NCI-H345 (cell line): Measurements from ENCODE around the gene CELF3.
"Not testable (repeated sequence)": the region's sequence is repeated elsewhere in the genome, so short reads cannot be mapped to it uniquely, and the experiment has no call there.

Source experiments
- DNase-seq: peaks from one replicate; lab custom pipeline; 2025; lab: John Stamatoyannopoulos, UW

The CELF3 gene

DNA sequence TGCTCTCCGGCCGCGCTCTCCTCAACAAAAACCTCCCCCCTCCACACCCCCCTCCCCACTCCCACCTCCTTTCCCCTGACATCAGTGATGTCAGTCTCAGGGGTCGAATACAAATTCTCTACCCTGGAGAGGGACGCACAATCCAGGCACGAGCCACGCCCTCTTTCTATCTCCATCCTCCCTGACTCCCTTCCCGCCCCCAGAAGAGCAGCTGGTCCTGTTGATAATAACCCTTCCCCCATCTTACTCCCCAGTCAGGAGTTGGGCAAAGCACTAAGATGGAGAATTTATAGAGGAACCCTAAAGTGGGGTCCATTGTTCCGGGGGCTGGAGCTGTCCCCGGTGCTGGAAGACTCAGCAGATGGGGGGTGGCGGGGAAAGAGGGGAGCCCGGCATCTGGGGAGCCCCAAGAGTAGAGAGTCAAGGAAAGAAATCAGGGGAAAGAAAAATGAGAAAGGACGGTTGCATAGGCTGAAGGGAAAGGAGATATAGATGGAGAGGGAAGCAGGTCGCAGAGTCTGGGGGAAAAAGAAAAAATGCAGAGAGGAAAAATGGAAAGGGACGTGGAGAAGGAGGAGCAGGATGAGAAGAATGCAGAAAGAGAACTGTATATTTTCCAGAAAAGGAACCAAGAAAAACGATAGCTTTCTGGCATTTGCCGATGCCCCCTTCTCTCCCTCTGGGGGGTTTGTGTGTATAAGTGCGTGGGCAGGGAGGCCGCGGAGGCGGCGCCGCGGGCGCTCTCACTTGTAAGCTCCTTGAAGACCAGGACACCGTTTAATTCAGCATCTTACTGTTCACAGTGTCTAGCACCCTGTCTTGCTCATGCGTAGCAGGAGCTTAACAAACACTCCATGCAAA is at the start of gene CELF3:
Gene CELF3, minus strand, starts transcription at position 33 of the 861 bp plus-strand sequence. CDS start 783 bp downstream, outside the sequence.
- peak; percentile 100 for DNase-seq

DNA sequence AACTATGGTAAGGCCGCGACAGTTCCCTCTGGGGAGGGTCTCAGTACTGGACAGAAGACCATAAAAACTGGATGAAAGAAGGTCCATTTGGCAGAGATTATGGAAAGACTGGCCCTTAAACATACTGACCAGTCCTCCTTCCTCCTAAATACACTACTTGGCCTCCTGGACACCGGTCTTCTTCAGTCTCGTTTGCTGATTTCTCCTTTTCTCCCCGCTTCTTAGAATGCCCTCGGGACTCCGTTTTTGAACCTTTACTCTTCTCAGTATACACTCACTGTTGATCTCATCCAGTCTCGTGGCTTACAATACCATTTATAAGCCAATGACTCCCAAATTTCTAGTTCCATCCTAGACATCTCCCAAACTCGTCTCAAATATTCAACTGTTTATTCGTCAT is 47.4 kb upstream of the CELF3 start:
- no peak for DNase-seq

DNA sequence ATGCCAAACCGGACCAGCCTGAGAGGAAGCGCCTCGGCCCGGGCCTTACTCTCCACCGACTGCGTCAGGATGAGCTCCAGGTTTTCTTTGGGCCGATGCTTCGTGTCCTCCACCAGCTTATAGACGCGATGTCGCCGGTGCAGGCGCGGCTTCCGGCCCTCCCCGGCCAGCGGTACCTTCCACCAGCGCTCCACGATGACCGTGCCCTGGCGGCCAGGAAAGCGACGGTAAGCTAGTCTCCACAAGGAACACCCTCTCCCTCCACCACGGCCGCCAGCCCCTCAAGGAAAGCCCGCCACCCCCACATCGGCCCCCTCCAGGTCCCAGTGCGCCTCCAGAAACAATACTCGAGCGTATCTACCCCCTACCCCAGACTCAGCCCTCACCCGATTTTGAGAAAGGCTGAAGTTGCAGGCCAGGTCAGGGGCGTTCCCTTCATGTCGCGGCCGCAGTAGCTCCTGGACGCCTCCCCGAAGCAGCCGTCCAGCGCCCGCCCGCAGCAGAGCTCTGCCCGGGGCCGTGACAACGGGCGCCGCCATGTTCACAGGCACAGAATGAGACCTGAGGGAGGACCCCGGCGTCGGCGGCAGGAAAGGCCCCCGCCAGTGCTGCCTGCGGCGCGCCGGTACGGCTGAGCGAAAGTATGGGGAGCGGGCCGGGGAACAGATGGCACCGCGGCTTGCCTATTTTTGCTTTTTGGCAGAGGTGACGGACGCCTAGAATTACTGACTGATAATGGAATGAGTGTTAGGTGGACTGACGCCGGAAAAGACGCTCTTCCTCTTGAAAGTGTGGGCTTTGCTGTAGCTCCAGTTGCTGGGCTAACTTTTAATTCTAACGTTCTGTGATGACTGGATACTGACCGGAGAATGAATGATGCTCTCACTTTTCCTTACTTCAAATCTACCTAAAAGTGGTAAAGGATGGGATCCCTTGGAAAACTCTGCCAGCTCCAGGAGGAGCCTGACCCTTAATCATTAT is 46.6 kb upstream of the CELF3 start, which contains the start of gene MRPL9:
Gene MRPL9, minus strand, starts transcription at position 556 of the 981 bp plus-strand sequence. Its CDS starts 17 bp downstream, at position 539.
- DNase-seq = peak; percentile 91

DNA sequence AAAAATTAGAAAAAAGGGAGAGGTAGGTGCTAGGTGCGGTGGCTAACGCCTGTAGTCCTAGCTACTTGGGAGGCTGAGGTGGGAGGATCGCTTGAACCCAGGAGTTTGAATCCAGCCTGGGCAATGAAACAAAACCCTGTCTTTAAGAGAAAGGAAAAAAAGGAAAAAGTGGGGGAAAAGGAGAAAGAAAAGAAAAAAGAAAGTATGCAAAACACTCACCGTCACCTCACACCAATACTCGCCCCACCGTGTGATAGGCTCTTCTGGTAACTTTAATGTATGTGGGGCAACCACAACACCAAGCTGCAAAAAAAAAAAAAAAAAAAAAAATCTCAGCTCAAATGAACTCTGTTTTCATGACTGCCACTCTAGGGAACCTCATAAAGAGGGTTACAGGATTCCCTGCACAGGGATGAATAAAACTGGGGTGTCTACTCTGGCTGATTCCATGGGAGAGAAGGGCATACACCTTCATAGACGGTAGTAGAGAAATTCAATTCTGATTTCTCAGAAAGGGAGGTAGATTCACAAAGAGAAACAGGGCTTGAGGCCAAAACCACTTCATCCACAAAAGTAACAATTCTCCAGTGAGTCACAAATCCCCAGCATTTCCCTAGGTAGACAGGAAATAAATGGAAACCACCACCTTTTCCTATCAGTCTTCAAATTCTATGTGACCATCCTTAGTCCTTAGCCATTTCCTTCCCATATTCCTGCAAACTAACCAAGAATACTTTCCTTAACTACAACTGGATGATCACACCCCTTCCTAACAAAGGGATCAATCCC is 44.2 kb upstream of the CELF3 start:
- DNase-seq = no peak

DNA sequence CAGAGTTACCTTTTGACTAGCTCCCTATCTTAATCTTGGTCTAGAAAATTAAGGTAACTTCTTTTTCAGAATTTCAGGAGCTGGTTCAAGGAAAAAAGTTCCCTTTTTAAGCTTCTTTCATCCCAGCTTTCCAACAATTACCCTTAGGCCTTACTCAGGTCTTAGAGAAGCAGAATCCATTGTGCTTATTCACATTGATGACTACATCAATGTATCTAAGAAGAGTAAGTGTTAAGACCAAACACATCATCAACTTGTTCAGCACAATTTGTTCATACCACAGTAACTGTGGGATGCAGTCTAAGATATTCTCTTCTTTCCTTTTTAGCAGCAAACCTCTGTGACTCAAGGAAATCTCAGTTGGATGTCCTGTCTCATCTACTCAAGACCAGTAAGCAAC is 42.6 kb upstream of the CELF3 start:
- DNase-seq = no peak

DNA sequence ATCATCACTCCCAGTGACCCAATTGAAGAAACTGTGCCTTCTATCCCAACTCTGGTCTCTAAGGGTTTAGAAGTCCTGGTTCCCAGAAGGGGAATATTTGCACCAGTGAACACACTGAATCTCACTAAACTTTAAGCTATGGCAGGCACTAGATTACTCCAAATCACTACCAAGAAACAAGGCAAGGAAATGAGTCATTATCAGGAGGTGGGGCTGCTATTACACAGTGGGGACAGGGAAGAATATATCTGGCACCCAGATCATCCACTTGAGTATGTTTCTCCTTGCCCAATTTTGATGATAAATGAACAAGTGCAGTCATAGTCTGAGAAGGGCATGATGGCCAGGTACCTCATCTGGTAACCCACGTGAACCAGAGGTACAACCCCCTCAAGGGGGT is 39.7 kb upstream of the CELF3 start:
- no peak for DNase-seq

DNA sequence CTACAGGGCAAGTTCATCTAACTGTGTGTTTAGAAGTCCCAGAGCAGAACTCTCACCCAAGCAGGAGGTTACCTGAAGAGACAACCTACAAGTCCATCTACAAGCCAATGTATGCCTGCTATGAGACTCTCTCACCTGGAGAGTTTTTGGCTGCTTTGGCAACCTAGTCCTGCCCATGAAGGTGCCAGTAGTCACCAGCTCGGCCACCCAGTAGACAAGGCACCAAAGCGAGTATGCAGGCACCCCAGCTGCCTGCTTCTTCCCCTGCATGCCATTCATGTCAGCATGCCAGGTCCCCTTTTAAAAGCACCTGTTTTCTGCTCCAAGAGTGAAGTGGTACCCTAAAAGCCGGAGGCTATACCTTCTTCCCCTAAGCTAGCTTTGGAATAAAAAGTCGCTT is 24.9 kb upstream of the CELF3 start:
- no peak for DNase-seq

DNA sequence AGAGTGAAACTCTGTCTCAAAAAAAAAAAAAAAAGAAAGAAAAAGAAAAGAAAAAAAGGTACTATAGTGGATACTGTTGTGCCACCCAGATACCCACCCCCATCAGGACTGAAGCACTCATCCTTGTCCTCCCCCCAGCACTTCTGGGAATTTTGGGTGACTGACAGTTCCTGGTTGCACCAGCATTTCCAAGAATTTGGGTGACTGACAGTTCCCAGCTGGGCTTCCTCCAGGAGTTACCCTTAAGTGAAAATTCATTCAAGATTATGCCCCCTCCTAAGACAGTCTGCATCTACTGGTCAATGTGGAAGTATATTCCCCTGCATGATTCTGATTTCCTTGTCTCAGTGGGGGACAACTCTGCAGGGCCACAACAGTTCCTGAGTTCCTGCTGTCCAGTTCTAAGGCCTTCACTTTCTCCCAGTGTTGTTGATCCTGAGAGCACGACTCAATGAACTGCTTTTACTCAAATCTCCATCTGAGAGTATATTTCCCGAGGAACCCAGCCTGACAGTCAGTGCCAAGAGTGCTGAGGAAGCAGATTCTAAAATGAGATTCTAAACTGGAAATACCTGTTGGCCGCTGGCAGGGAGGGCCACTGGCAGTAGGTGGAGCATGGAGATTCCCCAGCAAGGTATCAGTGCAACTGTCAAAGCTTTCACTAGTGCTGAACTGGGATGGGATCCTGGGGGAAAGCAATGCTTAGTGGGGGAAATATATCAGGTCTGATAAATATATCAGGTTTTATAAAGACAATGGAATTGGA is 23.2 kb upstream of the CELF3 start:
- DNase-seq = no peak

DNA sequence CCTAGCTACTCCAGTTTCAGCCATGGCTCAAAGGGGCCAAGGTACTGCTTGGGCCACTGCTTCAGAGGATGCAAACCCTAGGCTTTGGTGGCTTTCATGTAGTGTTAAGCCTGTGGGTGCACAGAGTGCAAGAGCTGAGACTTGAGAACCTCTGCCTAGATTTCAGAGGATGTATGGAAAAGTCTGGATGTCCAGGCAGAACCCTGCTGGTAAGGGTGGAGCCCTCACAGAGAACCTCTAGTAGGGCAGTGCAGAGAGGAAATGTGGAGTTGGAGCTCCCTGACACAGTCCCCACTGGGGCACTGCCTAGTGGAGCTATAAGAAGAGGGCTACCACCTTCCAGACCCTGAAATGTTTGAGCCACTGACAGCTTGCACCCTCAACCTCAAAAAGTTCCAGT is 20.9 kb upstream of the CELF3 start:
- DNase-seq = no peak

DNA sequence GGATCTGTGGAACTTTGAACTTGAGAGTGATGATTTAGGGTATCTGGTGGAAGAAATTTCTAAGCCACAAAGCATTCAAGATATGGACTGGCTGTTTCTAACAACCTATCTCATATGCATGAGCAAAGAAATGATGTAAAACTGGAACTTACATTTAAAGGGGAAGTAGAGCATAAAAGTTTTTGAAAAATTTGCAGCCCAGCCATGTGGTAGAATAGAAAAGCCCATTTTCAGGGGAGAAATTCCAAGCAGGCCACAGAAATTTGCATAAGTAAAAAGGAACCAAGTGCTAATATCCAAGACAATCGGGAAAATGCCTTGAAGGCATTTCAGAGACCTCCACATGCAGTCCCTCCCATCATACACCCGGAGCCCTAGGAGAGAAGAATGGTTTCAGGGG is 20.4 kb upstream of the CELF3 start:
- DNase-seq = no peak

DNA sequence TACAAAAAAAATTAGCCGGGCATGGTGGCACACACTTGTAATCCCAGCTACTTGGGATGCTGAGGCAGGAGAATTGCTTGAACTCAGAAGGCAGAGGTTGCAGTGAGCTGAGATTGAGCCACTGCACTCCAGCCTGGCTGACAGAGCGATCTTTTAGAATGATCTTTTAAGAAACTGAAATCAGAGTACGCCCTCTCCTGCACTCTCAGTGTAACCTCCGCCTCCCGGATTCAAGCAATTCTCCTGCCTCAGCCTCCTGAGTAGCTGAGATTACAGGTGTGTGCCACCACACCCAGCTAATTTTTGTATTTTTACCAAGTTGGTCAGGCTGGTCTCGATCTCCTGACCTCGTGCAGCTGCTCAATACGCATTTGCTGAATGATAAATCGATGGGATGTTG is 17.4 kb upstream of the CELF3 start:
- not testable (repeated sequence) for DNase-seq

DNA sequence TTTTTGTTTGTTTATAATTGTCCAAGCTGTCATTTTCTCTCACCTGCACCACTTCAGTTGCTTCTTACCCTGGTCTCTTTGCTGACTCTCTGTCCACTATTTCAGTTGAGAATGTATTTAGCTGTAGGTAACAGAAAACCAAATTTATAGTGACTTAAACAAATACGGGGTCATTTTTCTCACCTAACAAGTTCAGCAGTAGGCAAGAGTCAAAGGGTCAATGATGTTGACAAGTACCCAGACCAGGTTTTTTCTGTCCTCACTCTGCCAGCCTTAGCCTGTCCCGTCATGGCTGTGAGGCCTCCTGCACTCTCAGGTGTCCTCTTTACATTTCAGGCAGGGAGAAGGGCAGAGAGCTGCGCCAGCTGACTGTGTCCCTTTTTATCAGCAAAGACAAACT is 16.5 kb upstream of the CELF3 start:
- DNase-seq = no peak

DNA sequence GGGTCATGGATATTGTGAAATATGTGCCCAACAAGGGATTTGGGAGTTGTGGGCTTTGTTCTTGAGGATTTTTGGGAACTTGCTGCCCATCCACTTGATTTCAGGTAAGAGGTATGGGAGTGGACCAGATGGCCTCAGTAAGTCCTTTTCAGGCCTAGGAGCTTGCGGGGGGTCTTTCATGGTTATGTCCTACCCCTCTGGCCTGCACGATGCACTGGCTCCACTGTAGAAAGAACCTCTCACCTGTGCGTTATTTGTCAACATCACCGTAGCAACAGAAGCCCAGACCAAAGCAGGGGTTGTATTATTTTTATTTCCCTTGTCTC is 13.3 kb upstream of the CELF3 start:
- DNase-seq = no peak

DNA sequence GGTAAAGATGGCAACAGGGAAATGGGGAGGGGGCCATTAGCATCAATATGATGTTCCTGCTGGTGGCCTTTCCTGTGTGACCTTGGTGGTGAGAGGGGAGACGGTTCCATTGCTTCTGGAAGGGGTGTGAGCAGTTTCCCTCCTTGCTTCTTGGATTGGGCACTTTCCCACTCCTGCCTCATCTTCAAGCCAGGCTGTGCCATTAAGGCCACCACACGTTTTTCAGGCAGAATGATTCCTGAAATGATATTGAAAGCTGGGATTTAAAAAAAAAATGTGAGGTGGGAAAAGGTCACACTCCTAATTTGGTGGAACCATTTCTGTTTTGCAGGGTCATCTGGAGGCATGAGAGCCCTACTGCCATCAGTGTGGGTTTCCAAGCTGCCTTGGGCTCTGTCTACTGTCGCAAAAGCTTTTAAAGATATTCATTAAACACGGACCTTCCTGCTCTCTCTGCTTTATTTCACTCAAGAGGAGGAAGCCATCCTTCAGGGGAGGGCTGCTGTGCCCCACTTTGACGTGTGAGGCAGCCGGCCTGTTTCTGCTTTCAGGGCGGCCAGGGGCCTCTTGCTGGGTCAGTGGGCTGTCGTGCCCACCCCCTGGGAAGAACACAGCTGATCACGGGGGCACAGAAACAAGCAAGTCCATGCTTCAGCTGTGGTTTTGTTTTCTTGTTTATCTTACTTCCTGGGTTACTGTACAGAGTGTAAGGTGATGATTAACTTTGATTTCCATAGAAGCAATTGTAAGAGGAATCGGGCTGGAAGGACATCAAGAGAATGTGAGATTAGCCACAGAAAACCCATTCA is 12.8 kb upstream of the CELF3 start:
- DNase-seq = no peak

DNA sequence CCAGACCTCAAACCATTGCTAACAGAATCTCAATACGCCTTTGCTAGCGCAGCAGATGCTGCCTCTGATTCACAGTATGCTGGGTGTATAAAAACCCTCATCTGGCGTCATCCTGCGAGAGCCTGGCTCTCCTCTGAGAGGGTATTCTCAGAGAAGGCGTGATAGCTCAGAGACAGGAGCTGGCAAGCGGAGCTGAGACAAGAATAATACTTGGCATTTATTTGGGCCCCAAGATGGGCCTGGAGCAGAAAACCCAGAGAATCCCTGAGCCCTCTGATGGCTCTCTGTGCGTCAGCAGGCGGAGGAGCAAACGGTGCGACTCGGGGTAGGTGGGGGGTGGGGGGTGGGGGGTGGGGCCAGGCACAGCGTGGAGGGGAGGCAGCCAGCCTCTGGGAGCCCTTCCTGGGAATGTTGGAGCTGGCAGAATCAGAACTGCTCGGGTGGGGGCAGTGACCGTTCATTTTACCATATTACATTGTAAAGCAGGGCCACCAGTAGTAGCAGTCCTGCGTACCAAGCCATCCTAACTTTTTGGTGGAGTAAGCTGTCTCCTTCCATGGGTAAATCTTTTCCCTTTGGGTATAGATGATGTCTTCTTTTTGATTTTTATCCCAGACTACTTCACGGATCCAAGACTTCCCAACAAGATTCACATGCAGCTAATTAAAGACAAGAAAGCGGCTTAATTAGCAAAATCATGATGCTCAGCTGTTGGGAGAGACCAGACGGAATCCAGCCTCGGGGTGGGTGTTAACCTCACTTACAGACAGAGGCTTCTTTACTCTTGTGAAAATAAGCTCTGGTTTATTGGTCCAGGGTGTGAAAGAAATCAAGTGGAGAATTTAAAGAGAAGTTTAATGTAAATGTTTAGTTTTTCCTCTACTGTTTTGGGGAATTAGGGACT is 11.8 kb upstream of the CELF3 start:
- DNase-seq = no peak

DNA sequence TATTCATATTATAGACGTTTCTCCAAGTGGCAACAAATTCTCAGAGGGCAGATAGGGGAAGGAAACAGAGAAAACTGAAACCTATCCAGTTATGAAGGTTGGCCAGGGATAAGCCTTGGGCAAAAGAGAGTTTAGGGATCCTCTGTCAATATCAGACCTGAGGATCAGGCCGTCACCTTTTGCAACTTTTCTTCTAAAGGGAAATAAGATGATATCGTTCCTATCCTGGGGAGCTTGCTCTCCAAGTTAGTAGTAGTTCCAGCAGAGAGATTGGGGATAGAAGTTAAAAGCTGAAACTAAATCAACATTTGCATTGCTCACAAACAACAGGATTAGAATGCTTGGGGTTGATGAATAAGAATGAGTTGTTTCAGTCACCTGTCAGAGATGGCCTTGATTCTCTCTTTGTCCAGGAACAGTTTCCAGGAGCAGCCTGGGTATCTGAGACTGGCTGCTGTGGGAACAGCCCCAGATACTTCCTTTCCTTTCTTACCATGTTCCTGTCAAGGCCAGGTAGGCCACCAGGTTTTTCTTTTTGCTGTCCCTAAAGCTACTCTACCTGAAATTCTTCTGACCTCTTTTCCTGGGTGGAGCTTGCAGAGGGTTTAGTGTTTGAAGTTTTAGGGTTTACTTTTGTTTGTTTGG is 7.2 kb upstream of the CELF3 start:
- DNase-seq = no peak

DNA sequence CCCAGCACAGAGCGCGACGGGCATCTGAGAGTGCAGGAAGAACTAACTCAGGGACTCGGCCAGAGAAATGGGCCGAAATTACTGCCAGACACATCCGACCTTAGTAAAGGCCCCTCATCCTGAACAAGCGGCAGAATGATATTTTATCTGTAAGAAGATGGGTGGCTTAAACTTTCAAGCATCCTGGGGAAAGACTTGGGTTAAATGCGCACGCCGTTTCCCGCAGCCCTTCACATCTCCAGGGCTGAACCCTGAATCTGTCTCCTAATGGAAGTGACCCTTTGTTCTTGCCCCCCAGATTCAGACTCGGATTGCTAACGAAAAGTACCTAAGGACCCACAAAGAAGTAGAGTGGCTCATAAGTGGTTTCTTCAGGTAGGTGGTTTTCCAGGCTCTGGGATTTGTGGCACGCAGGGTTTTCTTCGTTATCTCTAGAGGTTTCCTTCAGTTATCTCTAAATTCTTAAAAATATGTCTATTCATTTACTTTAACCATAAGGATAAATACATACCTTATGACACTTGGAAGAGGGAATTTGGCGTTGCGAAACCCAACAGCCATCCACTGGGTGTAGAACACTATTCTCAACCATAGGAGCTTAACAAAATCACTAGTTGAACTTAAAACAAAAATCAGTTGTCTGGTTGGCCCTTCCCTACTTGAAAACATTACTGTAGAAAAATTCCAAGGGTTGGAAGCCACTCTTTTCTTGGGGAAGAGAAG is 5.3 kb upstream of the CELF3 start:
- DNase-seq = no peak
